NCI-H2081 (cell line): Measurements from ENCODE around the gene ASB17.
"Not testable (repeated sequence)": the region's sequence is repeated elsewhere in the genome, so short reads cannot be mapped to it uniquely, and the experiment has no call there.

ENCODE experiments used
- DNase-seq, 2 experiments: peaks; one replicate each; lab custom pipeline; 2025; lab: John Stamatoyannopoulos, UW

ASB17 gene

GRCh38 chr1:75932304-75932703 is at the start of gene ASB17:
Gene ASB17 (minus strand): TSS chr1:75932404. CDS start chr1:75932291, 113 bp downstream.
- no peak for DNase-seq

- DNase-seq = no peak
Measured at GRCh38 chr1:75980972-75981897, 49.0 kb upstream of the ASB17 start.

GRCh38 chr1:75970631-75971030 is 38.4 kb upstream of the ASB17 start:
- no peak for DNase-seq

GRCh38 chr1:75969550-75969949 is 37.3 kb upstream of the ASB17 start:
- no peak for DNase-seq

GRCh38 chr1:75967719-75968118 is 35.5 kb upstream of the ASB17 start:
- DNase-seq = no peak

- no peak for DNase-seq
Measured at GRCh38 chr1:75964760-75965408, 32.7 kb upstream of the ASB17 start.

GRCh38 chr1:75964110-75964759 is 32.0 kb upstream of the ASB17 start:
- DNase-seq = not testable (repeated sequence)

GRCh38 chr1:75954586-75954985 is 22.4 kb upstream of the ASB17 start:
- DNase-seq = no peak

- DNase-seq = no peak
Measured at GRCh38 chr1:75953461-75953860, 21.3 kb upstream of the ASB17 start.

- DNase-seq = no peak
Measured at GRCh38 chr1:75952016-75952415, 19.8 kb upstream of the ASB17 start.

- no peak for DNase-seq
Measured at GRCh38 chr1:75950176-75950575, 18.0 kb upstream of the ASB17 start.

GRCh38 chr1:75943037-75943436 is 10.8 kb upstream of the ASB17 start:
- DNase-seq = not testable (repeated sequence)

- DNase-seq = no peak
Measured at GRCh38 chr1:75937034-75937433, 4.8 kb upstream of the ASB17 start.

- no peak for DNase-seq
Measured at GRCh38 chr1:75922698-75923097, 9.5 kb downstream of the ASB17 start.

- no peak for DNase-seq
Measured at GRCh38 chr1:75916834-75917233, 15.4 kb downstream of the ASB17 start.

GRCh38 chr1:75908717-75909152 is 23.5 kb downstream of the ASB17 start:
- peak in 1 of 2 experiments; percentile 29 for DNase-seq

GRCh38 chr1:75901371-75901770 is 30.8 kb downstream of the ASB17 start:
- DNase-seq = no peak

GRCh38 chr1:75884437-75884836 is 47.8 kb downstream of the ASB17 start:
- no peak for DNase-seq

- no peak for DNase-seq
Measured at GRCh38 chr1:75879985-75880384, 52.2 kb downstream of the ASB17 start.

- DNase-seq = no peak
Measured at GRCh38 chr1:75870951-75871350, 61.3 kb downstream of the ASB17 start.
